Sigmoid colon (tissue), 3 donors: ENCODE results near the gene OXA1L.

Experiments used
- CTCF ChIP-seq, 4 experiments: fragments of 450-650 bp in 3 of 4; fragments of 200-600 bp in 1 of 4; IDR thresholded peaks; one replicate each; pipeline ENCODE4 v1.5.1; 2016 to 2019; ENCODE audit warnings: antibody characterized with exemption in 4 of 4, mild to moderate bottlenecking in 3 of 4, moderate library complexity in 2 of 4
- POLR2A ChIP-seq, 2 donors: fragments of 450-650 bp; IDR thresholded peaks; one replicate each; pipeline ENCODE4 v1.6.1; 2016; ENCODE audit warnings: antibody characterized with exemption in 2 of 2, mild to moderate bottlenecking in 2 of 2, moderate library complexity in 2 of 2

- no peak for TF ChIP-seq POLR2A (IDR thresholded peaks at IDR 0.05)
- TF ChIP-seq CTCF (IDR thresholded peaks at IDR 0.05) = no peak
Observed at GRCh38 chr14:22803687-22803974, 37.1 kb downstream of the OXA1L start.
